ENCODE measurements around the gene HIVEP1. TPM values are rescaled to one million over a fixed set of nuclear protein-coding genes. Genes with fewer than 3 reads are reported as not detected.
A peak's percentile ranks its signal among the peaks of the same experiment; 100 is the strongest.

Gene HIVEP1
- total and polyA plus RNA-seq, 2 of the 13 experiments (the other 11 are each of a cell fraction or from before 2014, with no cell fraction given): 7.4 to 9.9 TPM

DNA sequence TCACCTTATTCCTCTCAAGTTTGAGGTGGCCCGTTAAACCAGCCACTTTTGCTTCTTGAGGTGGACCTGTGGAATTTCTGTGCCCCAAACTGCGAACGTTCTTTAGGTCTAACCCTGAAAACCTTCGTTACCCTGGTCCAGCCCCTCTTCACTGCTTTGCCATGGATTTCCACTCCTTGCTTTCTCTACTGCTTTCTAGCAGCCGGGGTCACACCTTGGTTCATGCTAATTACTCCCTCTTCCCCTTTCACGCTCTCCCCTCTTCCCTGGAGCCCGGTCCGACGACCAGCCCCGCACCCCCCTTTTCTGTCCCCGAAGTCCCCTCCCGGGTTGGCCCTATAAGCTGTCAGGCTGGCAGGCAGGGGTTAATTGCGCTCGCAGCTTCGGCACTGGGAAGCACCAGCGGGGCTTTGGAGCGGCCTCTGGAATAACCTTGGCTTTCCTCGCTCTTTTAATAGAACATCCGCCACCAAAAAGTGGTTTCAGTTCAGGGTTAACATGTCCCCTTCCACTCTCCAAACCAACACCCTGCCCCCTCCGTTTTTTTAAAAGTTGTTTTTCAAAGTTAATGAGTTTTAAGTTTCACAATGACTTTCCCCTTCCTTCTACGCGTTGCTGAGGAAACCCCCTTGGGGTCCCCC, 1.4 kb upstream of the HIVEP1 start (continued):
- TF ChIP-seq, protein P1, sequence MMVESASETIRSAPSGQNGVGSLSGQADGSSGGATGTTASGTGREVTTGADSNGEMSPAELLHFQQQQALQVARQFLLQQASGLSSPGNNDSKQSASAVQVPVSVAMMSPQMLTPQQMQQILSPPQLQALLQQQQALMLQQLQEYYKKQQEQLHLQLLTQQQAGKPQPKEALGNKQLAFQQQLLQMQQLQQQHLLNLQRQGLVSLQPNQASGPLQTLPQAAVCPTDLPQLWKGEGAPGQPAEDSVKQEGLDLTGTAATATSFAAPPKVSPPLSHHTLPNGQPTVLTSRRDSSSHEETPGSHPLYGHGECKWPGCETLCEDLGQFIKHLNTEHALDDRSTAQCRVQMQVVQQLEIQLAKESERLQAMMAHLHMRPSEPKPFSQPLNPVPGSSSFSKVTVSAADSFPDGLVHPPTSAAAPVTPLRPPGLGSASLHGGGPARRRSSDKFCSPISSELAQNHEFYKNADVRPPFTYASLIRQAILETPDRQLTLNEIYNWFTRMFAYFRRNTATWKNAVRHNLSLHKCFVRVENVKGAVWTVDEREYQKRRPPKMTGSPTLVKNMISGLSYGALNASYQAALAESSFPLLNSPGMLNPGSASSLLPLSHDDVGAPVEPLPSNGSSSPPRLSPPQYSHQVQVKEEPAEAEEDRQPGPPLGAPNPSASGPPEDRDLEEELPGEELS (CRISPR knock-in tag; IDR thresholded peaks at IDR 0.05): no peak
- TF ChIP-seq ARNTL (CRISPR knock-in tag; IDR thresholded peaks at IDR 0.05): no peak
- no peak for TF ChIP-seq ZNF101 (CRISPR knock-in tag; IDR thresholded peaks at IDR 0.05; ENCODE audit: borderline replicate concordance, low read depth)
- TF ChIP-seq, protein P2, sequence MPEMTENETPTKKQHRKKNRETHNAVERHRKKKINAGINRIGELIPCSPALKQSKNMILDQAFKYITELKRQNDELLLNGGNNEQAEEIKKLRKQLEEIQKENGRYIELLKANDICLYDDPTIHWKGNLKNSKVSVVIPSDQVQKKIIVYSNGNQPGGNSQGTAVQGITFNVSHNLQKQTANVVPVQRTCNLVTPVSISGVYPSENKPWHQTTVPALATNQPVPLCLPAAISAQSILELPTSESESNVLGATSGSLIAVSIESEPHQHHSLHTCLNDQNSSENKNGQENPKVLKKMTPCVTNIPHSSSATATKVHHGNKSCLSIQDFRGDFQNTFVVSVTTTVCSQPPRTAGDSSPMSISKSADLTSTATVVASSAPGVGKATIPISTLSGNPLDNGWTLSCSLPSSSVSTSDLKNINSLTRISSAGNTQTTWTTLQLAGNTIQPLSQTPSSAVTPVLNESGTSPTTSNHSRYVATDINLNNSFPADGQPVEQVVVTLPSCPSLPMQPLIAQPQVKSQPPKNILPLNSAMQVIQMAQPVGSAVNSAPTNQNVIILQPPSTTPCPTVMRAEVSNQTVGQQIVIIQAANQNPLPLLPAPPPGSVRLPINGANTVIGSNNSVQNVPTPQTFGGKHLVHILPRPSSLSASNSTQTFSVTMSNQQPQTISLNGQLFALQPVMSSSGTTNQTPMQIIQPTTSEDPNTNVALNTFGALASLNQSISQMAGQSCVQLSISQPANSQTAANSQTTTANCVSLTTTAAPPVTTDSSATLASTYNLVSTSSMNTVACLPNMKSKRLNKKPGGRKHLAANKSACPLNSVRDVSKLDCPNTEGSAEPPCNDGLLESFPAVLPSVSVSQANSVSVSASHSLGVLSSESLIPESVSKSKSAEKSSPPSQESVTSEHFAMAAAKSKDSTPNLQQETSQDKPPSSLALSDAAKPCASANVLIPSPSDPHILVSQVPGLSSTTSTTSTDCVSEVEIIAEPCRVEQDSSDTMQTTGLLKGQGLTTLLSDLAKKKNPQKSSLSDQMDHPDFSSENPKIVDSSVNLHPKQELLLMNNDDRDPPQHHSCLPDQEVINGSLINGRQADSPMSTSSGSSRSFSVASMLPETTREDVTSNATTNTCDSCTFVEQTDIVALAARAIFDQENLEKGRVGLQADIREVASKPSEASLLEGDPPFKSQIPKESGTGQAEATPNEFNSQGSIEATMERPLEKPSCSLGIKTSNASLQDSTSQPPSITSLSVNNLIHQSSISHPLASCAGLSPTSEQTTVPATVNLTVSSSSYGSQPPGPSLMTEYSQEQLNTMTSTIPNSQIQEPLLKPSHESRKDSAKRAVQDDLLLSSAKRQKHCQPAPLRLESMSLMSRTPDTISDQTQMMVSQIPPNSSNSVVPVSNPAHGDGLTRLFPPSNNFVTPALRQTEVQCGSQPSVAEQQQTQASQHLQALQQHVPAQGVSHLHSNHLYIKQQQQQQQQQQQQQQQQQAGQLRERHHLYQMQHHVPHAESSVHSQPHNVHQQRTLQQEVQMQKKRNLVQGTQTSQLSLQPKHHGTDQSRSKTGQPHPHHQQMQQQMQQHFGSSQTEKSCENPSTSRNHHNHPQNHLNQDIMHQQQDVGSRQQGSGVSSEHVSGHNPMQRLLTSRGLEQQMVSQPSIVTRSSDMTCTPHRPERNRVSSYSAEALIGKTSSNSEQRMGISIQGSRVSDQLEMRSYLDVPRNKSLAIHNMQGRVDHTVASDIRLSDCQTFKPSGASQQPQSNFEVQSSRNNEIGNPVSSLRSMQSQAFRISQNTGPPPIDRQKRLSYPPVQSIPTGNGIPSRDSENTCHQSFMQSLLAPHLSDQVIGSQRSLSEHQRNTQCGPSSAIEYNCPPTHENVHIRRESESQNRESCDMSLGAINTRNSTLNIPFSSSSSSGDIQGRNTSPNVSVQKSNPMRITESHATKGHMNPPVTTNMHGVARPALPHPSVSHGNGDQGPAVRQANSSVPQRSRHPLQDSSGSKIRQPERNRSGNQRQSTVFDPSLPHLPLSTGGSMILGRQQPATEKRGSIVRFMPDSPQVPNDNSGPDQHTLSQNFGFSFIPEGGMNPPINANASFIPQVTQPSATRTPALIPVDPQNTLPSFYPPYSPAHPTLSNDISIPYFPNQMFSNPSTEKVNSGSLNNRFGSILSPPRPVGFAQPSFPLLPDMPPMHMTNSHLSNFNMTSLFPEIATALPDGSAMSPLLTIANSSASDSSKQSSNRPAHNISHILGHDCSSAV (CRISPR knock-in tag; IDR thresholded peaks at IDR 0.05; ENCODE audit: borderline replicate concordance): no peak
- no peak for TF ChIP-seq ZNF160 (CRISPR knock-in tag; IDR thresholded peaks at IDR 0.05)
- TF ChIP-seq ZNF614 (CRISPR knock-in tag; IDR thresholded peaks at IDR 0.05; ENCODE audit: borderline replicate concordance): no peak
- TF ChIP-seq ZNF598 (CRISPR knock-in tag; IDR thresholded peaks at IDR 0.05; ENCODE audit: borderline replicate concordance): no peak
- no peak for TF ChIP-seq SP5 (CRISPR knock-in tag; IDR thresholded peaks at IDR 0.05; ENCODE audit: borderline replicate concordance, low read depth)
- no peak for TF ChIP-seq CBX5 (CRISPR knock-in tag; IDR thresholded peaks at IDR 0.05; ENCODE audit: borderline replicate concordance)
- no peak; the same call in 1 of the 2 replicates for TF ChIP-seq ZNF343 (CRISPR knock-in tag; IDR thresholded peaks at IDR 0.05)
- TF ChIP-seq FOSL1 (CRISPR knock-in tag; IDR thresholded peaks at IDR 0.05; ENCODE audit: borderline replicate concordance): no peak
- TF ChIP-seq RFXAP (CRISPR knock-in tag; IDR thresholded peaks at IDR 0.05; ENCODE audit: borderline replicate concordance): peak; percentile 5; the same call in 1 of the 2 replicates
- TF ChIP-seq CAMTA2 (CRISPR knock-in tag; IDR thresholded peaks at IDR 0.05; ENCODE audit: borderline replicate concordance): no peak
- no peak for TF ChIP-seq THYN1 (CRISPR knock-in tag; IDR thresholded peaks at IDR 0.05; ENCODE audit: borderline replicate concordance, low read depth)
- TF ChIP-seq, protein P3, sequence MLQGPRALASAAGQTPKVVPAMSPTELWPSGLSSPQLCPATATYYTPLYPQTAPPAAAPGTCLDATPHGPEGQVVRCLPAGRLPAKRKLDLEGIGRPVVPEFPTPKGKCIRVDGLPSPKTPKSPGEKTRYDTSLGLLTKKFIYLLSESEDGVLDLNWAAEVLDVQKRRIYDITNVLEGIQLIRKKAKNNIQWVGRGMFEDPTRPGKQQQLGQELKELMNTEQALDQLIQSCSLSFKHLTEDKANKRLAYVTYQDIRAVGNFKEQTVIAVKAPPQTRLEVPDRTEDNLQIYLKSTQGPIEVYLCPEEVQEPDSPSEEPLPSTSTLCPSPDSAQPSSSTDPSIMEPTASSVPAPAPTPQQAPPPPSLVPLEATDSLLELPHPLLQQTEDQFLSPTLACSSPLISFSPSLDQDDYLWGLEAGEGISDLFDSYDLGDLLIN (CRISPR knock-in tag; IDR thresholded peaks at IDR 0.05; ENCODE audit: borderline replicate concordance): no peak

Measured in HepG2 (cell line).